ENCODE measurements around the gene MST1R. TPM values are rescaled to one million over a fixed set of nuclear protein-coding genes. Genes with fewer than 3 reads are reported as not detected.
A peak's percentile ranks its signal among the peaks of the same experiment; 100 is the strongest.

The MST1R gene
- total RNA-seq, 1 donor from 2014 or later, result 1.7 TPM

- H3K4me3 ChIP-seq, result no peak overlapping the region
- DNase-seq, result no peak
- H3K27me3 ChIP-seq (ENCODE audit: low read depth), result peaks cover 37% of the 10 kb centered on the region
- H3K4me1 ChIP-seq, result peaks cover 13% of the 10 kb centered on the region
- intact Hi-C loops (cut with micrococcal nuclease), result no loop called here
- no peak overlapping the region for H3K27ac ChIP-seq (replicated peaks)
- TF ChIP-seq CTCF (IDR thresholded peaks at IDR 0.05; ENCODE audit: borderline replicate concordance), result no peak
- H3K9me3 ChIP-seq (replicated peaks), result no peaks in the 10 kb centered on the region
- no peaks in the 10 kb centered on the region for H3K36me3 ChIP-seq
Measured at GRCh38 chr3:49873623-49874022, 30.1 kb downstream of the MST1R start.

DNA sequence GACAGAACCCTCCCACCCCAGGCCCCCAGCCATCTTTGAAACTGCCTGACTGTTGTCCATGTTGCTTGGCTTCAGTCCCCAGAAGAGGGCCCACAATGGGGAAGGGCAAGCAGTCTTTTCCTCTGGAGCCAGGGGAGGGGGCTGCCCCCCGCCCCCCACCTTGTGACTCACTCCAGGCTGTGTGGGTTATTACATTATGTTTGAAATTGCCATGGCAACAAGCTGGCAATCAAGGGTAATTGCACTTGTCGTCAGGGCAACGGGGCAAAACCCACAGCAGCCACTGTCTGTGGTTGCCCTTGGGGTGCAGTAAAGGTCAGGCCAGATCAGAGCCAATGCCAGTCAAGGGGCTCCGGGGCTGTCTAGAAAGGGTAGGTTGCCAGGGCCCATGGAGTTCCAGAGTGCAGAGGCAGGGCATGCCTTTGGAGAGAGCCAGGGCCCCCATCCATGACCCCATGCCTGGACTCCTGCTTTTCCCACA, 30.8 kb downstream of the MST1R start:
- H3K36me3 ChIP-seq, result no peaks in the 10 kb centered on the region
- no peak overlapping the region for H3K4me3 ChIP-seq
- H3K9me3 ChIP-seq (replicated peaks), result no peaks in the 10 kb centered on the region
- no peak overlapping the region for H3K27ac ChIP-seq (replicated peaks)
- no peak for DNase-seq
- H3K27me3 ChIP-seq (ENCODE audit: low read depth), result peaks cover 45% of the 10 kb centered on the region
- intact Hi-C loops (cut with micrococcal nuclease), result no loop called here
- peaks cover 13% of the 10 kb centered on the region for H3K4me1 ChIP-seq
- TF ChIP-seq CTCF (IDR thresholded peaks at IDR 0.05; ENCODE audit: borderline replicate concordance), result no peak

- intact Hi-C loops (cut with micrococcal nuclease), result no loop called here
- Histone ChIP-seq H3K27ac (replicated peaks) (no peak overlapping the region), H3K36me3 (no peaks in the 10 kb centered on the region), H3K9me3 (replicated peaks) (no peaks in the 10 kb centered on the region), H3K4me3 (no peak overlapping the region), H3K4me1 (peaks cover 13% of the 10 kb centered on the region), H3K27me3 (ENCODE audit: low read depth) (peaks cover 56% of the 10 kb centered on the region)
- no peak for DNase-seq
- TF ChIP-seq CTCF (IDR thresholded peaks at IDR 0.05; ENCODE audit: borderline replicate concordance), result no peak
Measured at GRCh38 chr3:49871531-49872153, 32.0 kb downstream of the MST1R start.

DNA sequence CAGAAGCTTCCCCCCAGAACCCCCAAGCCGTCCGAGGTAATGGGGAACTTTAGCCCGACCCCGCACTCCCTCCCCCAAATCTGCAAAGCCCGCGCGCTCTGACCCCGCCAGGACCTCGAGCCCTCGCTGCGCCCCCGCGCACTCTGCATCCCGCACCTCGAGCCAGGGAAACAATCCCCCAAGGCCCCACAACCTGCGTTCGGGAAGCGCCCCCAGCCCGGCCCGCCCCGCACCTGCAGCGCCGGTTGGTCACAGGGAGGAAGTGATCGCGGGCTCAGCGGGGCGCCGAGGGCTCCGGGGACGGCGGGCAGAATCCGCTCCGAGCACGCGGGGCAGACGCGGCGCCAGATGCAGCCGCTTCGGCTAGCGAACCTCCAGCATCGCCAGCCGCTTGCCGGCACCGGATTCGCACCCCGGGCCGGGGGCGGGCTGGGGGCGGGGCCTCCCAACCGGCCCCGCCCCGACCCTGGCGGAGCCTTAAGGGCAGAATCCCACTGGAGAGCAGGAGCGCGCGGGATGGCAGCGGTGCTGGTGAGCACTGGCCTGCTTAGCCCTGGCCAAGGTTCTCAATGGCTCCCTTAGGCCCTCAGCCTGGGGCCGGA, 34.0 kb downstream of the MST1R start, which contains the start of gene CAMKV:
TSS of gene CAMKV (minus strand) at position 382 of the 602 bp plus-strand sequence. CDS start 7,518 bp downstream, outside the sequence.
- Histone ChIP-seq H3K4me3 (peak within 1 kb of the TSS; percentile 58), H3K27me3 (ENCODE audit: low read depth) (peaks cover 69% of the 10 kb centered on the region), H3K4me1 (peaks cover 13% of the 10 kb centered on the region), H3K9me3 (replicated peaks) (no peaks in the 10 kb centered on the region), H3K36me3 (no peaks in the 10 kb centered on the region), H3K27ac (replicated peaks) (no peak within 1 kb of the TSS)
- intact Hi-C loops (cut with micrococcal nuclease), result no loop called here
- no peak for DNase-seq
- no peak for TF ChIP-seq CTCF (IDR thresholded peaks at IDR 0.05; ENCODE audit: borderline replicate concordance)

- no peaks in the 10 kb centered on the region for H3K9me3 ChIP-seq (replicated peaks)
- no peaks in the 10 kb centered on the region for H3K36me3 ChIP-seq
- DNase-seq, result no peak
- no peak for TF ChIP-seq CTCF (IDR thresholded peaks at IDR 0.05; ENCODE audit: borderline replicate concordance)
- peaks cover 75% of the 10 kb centered on the region for H3K27me3 ChIP-seq (ENCODE audit: low read depth)
- intact Hi-C loops (cut with micrococcal nuclease), result no loop called here
- peaks cover 13% of the 10 kb centered on the region for H3K4me1 ChIP-seq
- H3K4me3 ChIP-seq, result peak overlapping the region; percentile 58
- H3K27ac ChIP-seq (replicated peaks), result no peak overlapping the region
Measured at GRCh38 chr3:49868862-49869466, 34.7 kb downstream of the MST1R start.
